NB4 (cell line): ENCODE measurements around the gene ZNF786.

Experiments
- DNase-seq: peaks from one replicate; pipeline ENCODE4 v3.0.0; 2010; ENCODE audit warnings: low read depth
- H3K4me3 ChIP-seq: one replicate; pipeline ENCODE4 v1.5.1; 2011; ENCODE audit warnings: mild to moderate bottlenecking, low read depth, low read length, moderate library complexity
- MYC ChIP-seq: IDR thresholded peaks from 2 replicates; pipeline ENCODE4 v1.6.1; 2011; ENCODE audit warnings: low read depth, low read length
- POLR2A ChIP-seq: IDR thresholded peaks from 2 replicates; pipeline ENCODE4 v1.6.1; 2011; ENCODE audit warnings: mild to moderate bottlenecking; ENCODE audit not compliant: insufficient read length; ENCODE audit errors: extremely low read depth
- TF ChIP-seq, protein P1 (sequence below): IDR thresholded peaks from one replicate; pipeline ENCODE4 v1.5.1; 2012; ENCODE audit warnings: low read depth, low read length
- TF ChIP-seq, protein P2 (sequence below): IDR thresholded peaks from 2 replicates; pipeline ENCODE4 v1.6.1; 2011; ENCODE audit warnings: low read depth, low read length

The ZNF786 gene

DNA sequence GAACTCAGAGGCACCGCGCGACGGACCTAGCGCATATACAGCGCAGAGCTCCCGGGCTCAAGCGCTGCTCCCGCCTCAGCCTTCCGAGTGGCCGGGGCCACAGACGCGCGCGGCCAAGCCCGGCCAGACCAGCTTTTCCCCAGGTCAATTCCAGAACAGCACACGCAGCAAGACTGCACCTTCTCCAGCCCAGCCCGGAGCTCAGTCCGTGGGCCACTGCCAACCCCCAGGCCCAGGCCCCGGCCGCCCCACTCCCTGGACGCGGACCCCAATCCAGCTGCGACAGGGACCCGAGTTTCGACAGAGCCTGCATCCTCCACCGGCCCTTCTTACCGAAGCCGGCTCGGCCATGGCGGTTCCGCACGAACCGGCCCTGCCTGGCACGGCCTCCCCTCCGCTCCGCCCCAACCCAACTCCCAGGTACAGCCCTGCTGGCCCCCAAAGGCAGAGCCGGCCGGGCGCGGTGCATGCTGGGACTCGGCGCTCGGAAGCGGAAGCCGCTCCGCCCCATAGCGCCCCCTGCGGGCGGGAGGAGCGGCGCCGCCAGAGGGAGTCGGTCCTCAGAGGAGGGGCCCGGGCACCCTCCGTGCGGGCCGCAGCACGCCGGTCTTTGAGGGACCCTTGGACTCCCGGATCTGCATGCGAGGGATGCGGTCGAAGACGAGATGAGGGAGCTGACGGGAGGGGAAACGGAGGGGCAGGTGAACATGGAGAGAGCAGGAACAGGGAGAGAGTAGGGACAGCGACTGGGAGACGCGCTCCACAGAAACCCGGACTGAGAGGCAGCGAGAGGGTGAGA lies 35.5 kb upstream of the ZNF786 start, which contains the start of gene ZNF425:
Gene ZNF425 (minus strand): TSS at position 462 of the 799 bp plus-strand sequence. CDS start 111 bp downstream, at position 351.
- TF ChIP-seq, protein P1, sequence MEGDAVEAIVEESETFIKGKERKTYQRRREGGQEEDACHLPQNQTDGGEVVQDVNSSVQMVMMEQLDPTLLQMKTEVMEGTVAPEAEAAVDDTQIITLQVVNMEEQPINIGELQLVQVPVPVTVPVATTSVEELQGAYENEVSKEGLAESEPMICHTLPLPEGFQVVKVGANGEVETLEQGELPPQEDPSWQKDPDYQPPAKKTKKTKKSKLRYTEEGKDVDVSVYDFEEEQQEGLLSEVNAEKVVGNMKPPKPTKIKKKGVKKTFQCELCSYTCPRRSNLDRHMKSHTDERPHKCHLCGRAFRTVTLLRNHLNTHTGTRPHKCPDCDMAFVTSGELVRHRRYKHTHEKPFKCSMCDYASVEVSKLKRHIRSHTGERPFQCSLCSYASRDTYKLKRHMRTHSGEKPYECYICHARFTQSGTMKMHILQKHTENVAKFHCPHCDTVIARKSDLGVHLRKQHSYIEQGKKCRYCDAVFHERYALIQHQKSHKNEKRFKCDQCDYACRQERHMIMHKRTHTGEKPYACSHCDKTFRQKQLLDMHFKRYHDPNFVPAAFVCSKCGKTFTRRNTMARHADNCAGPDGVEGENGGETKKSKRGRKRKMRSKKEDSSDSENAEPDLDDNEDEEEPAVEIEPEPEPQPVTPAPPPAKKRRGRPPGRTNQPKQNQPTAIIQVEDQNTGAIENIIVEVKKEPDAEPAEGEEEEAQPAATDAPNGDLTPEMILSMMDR, result peak; percentile 96
- peak; percentile 76 for TF ChIP-seq MYC
- peak; percentile 95 for TF ChIP-seq POLR2A
- TF ChIP-seq, protein P2, sequence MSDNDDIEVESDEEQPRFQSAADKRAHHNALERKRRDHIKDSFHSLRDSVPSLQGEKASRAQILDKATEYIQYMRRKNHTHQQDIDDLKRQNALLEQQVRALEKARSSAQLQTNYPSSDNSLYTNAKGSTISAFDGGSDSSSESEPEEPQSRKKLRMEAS, result peak; percentile 63; the same call in 1 of the 2 replicates
- H3K4me3 ChIP-seq, result peak within 1 kb of the TSS; percentile 85
- peak; percentile 98 for DNase-seq

DNA sequence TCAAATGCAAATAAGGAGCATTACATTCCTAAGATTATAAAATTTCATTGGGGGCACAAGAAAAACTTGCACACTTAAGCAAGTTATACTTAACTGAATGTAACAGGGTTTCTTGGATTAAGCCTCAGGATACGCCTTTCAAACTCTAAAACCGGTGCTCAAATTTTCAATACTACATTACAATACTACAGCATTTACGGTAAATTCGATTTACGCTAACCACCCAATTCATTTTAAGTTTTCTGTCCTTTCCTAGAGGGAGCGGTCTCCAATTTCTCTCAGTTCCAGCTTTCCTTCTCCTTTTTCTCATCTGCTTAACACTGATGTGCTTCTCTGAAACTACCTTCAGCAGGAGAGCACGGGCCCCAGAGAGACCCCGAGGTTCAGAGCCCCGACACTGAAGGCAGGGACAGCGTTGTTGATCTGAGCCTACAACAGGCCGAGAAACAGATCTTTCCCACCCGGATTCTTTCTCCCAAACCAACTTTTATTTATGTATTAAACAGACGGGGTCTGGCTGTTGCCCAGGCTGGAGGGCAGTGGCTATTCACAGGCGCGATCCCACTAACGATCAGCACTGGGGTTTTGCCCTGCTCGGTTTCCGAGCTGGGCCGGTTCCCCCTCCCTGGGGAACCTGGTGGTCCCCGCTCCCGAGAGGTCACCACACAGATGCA lies 34.8 kb upstream of the ZNF786 start:
- DNase-seq, result no peak
- H3K4me3 ChIP-seq, result peak overlapping the region; percentile 85
- TF ChIP-seq, protein P2, result no peak
- no peak for TF ChIP-seq MYC
- TF ChIP-seq, protein P1, result no peak
- TF ChIP-seq POLR2A, result no peak

DNA sequence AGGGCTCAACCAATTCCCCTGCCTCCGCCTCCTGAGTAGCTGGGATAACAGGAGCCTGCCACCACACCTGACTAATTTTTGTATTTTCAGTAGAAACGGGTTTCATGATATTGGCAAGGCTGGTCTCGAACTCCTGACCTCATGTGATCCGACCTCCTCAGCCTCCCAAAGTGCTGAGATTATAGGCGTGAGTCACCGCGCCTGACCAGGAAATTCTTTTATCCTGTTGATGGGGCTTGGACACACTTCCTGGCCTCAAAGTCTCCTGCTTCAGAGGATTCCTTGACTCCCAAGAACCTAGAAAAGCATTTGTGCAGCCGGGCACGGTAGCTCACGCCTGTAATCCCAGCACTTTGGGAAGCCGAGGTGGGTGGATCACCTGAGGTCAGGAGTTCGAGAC lies 19.5 kb upstream of the ZNF786 start:
- no peak for DNase-seq
- TF ChIP-seq, protein P1, result no peak
- TF ChIP-seq MYC (no peak), POLR2A (no peak)
- TF ChIP-seq, protein P2, result no peak
- H3K4me3 ChIP-seq, result no peak overlapping the region

DNA sequence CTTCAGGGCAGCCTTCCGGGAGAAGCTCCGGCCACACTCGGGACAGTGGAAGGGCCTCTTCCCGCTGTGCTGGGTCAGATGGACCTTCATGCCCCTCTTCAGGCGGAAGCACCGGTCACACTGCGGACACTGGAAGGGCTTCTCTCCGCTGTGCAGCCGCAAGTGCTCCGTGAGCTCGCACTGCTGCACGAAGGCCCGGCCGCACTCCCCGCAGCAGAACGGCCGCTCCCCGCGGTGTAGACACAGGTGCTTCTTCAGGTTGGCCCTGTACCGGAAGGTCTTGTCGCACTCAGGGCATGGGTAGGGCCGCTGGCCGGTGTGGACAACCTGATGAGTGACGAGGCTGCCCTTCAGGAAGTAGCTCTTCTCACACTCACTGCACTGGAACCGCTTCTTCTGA lies 14.2 kb upstream of the ZNF786 start:
- TF ChIP-seq MYC (no peak), POLR2A (no peak)
- TF ChIP-seq, protein P1, result no peak
- TF ChIP-seq, protein P2, result no peak
- no peak for DNase-seq
- H3K4me3 ChIP-seq, result no peak overlapping the region

DNA sequence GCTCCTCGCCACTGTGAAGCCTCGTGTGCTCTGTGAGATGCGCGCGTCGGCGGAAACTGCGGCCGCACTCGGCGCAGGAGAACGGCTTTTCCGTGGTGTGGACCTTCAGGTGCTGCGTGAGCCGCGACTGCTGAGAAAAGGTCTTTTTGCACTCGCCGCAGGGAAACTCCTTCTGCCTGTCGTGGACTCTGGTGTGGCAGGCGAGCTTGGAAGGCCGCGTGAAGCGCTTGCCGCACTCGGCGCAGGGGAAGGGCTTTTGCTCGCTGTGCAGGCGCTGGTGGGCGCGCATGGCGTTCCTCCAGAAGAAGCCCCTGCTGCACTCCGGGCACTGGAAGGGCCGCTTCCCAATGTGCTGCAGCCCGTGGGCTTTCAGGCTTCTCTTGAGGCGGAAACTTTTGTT lies 13.7 kb upstream of the ZNF786 start:
- TF ChIP-seq, protein P2, result no peak
- TF ChIP-seq, protein P1, result no peak
- TF ChIP-seq POLR2A, result no peak
- TF ChIP-seq MYC, result no peak
- DNase-seq, result no peak
- no peak overlapping the region for H3K4me3 ChIP-seq
